Hindlimb muscle (tissue), 1 donor: ENCODE measurements around the gene ZSCAN20. TPM values are rescaled to one million over a fixed set of nuclear protein-coding genes. Genes with fewer than 3 reads are reported as not detected.
"Not testable (repeated sequence)": the region's sequence is repeated elsewhere in the genome, so short reads cannot be mapped to it uniquely, and the experiment has no call there.

ENCODE experiments used
- DNase-seq: peaks from one replicate; pipeline ENCODE4 v3.0.0-alpha.2; 2013
- polyA plus RNA-seq: library from polyadenylated mRNA; unstranded; fragments of 120-200 nt; gene quantifications from one replicate; pipeline ENCODE4 v1.2.1, GENCODE V29; 2013; ENCODE audit not compliant: insufficient read length

ZSCAN20 gene
- polyA plus RNA-seq, 1 donor = 2.8 TPM

DNA sequence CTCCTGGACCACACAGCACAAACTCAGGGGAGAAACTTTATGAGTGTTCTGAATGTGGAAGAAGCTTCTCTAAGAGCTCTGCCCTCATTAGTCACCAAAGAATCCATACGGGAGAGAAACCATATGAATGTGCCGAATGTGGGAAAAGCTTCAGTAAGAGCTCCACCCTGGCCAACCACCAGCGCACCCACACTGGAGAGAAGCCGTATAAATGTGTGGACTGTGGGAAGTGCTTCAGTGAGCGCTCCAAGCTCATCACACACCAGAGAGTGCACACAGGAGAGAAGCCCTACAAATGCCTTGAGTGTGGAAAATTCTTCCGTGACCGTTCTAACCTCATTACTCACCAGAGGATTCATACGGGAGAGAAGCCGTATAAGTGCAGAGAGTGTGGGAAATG, 22.5 kb downstream of the ZSCAN20 start:
- no peak for DNase-seq

DNA sequence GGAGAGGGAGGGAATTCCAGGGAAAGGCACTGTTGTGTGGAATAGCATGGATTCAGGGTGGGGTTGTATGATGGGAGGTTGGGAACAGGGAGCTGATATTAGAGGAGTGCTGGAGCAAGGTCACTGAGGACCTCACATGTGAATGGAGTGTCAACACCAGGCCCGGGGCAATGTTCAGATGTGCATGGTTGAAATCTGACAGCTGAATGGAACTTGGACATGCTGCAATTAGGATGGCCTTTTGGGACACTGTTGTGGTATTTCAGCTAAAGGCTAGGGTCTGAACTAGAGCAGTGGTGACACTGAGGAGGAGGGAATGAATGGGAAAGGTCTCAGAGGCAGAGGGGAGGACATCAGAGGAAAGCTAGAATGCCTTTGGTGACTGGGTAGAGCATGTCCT, 25.0 kb downstream of the ZSCAN20 start:
- no peak for DNase-seq

DNA sequence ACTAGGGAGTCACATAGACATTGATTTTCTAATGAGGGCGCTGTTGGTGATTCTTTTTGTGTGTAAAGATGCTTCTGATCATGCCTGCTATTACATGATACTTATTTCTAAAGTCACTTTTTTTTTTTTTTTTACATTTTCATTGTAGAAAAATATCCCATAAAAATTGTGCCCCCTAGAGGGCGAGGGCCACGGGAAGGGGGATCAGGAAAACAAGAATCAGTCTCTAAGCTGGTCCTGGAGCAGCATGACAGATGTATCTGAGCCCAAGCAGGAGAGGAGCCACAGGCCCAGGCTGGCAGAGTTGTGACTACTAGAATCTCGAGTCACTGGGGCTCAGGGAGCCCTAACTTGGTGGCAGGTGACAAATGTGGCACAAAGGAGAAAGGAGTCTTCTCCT, 28.1 kb downstream of the ZSCAN20 start:
- no peak for DNase-seq

DNA sequence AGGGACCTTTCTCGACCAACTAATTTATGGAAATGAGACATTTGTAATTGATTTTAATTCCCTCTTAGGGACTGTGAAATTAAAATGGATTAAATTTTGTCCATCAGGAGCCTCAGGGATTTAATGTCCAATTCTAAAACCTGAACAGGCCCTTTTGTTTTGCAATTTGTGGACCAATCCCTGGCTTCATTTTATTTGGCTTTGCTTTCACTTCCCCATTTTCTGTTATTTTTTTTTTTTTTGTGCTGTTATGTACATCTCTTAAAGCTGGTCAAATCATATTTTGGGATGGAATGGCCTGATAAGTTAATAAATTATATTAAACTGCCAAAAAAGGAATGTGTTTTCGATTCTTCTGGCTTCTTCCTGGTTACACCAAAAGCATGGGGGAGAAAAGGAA, 28.9 kb downstream of the ZSCAN20 start:
- DNase-seq = no peak

DNA sequence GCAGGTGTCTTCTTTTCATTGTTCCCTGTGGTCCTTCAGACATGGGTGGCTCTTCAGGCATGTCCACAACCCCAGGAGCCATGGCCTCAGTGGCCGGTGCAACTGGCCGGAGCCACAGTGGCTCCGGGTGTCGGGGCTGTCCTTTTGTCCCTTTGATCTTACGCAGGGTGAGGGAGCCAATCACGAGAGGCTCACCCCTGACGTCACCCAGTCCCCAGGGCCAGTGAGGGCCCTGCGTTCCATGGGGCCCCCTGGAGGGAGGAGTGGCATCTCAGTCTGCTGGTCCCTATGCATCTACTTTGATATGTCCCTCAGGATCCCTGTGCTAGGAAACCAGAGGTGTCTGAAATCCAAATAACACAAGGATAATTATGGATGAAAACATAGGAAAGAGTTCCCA, 29.3 kb downstream of the ZSCAN20 start:
- no peak for DNase-seq

DNA sequence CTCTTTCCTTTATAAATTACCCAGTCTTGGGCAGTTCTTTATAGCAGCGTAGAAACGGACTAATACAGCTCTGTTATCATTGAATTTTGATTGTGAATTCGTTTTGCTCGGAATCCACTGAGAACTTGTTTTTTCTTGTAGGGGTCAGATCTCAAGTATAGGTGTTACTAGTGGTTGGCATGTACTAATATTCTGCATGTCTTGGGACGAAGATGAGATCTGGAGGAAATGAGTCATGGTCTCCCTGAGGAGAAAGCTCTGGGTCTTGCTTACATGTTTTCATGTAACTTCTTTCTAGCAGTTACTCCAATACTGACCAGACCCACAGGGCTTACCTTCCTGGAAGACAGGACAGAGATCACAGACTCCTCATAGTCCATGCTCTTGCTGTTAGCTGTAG, 30.3 kb downstream of the ZSCAN20 start:
- DNase-seq = no peak

DNA sequence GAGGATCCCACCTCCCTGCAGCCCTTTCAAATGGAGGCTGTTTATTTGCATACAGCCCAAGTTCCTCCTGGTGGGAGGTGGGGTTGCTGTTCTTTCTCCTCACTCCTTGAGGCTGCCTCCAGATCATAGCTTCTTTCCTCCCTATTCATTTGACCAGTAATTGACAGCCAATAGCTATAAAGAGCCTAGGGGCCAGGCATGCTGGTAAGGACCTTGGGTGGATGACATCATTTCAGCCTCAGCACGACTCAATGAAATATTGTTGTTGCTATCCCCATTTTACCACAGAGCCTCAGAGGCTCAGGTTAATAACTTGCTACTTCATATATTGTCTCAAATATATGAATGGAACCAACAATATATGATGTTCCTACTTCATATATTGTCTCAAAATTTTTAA, 31.1 kb downstream of the ZSCAN20 start:
- DNase-seq = no peak

DNA sequence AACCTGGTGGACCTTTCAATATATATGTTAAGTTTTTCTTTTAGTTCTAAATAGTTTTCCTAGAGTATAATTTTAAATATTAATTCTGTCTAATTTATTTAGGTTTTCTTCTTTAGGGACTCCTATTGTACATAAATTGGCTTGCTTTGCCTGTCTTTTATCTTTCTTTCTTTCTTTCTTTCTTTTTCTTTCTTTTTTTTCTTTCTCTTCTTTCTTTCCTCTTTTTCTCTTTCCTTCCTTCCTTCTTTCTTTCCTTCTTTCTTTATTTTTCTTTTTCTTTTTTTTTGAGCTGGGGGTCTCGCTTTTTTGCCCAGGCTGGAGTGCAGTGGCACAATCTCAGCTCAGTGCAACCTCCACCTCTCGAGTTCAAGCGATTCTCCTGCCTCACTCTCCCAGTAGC, 35.2 kb downstream of the ZSCAN20 start:
- DNase-seq = no peak

DNA sequence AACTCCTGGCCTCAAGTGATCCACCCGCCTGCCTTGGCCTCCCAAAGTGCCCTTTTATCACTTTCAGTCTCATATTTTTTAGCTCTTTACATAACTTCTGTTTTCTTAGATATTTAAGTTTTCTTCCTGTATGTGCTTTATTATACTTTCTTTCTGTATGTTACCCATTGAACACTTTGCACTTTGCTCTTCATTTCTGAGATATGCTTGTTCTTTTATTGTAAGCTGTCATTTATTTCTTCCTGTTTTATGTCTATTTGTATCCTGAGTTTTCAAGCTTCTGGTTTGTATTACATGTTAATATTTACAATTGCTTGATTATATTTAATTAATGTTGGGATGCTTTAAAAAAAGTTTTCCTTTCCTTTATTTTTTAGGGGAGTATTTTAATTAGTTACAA, 35.7 kb downstream of the ZSCAN20 start:
- no peak for DNase-seq

DNA sequence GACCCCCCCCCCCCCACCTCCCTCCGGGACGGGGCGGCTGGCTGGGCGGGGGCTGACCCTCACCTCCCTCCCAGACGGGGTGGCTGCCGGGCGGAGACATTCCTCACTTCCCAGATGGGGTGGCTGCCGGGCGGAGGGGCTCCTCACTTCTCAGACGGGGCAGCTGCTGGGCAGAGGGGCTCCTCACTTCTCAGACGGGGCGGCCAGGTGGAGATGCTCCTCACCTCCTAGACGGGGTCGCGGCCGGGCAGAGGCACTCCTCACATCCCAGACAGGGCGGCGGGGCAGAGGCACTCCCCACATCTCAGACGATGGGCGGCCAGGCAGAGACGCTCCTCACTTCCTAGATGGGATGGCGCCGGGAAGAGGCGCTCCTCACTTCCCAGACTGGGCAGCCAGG, 36.8 kb downstream of the ZSCAN20 start:
- DNase-seq = not testable (repeated sequence)

DNA sequence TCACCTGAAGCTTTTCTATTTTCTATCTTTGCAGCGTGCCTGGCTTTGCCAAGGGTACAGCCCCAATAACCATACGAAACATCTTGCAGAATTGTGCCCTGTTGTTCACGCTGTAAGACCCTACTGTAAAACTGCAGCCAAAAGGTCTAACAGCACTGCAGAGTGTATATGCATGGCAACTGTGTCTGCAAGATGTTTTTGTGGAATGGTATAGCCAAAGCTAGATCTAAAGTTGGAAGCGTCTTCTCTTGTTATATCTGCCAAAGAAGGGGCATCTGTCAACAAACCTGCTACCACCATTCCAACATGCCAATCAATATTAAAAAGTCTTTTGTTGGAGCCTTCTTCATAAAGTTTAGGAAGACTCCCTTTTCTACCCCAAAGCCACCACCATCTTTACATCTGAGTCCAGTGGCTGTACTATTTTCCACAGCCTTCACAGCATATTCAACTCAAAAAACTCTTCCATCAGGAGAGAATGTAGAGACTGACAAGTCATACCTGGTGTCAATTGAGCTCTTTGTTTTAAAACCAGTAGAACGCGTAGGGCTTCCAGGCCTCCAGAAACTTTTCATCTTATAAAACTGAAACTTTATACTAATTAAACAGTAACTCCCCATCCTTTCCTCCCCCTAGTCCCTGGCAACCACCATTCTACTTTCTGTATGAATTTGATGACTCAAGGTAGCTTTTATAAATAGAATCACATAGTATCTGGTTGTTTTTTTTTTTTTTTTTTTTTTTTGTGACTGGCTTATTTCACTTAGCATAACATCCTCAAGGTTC, 40.0 kb downstream of the ZSCAN20 start:
- DNase-seq = no peak

DNA sequence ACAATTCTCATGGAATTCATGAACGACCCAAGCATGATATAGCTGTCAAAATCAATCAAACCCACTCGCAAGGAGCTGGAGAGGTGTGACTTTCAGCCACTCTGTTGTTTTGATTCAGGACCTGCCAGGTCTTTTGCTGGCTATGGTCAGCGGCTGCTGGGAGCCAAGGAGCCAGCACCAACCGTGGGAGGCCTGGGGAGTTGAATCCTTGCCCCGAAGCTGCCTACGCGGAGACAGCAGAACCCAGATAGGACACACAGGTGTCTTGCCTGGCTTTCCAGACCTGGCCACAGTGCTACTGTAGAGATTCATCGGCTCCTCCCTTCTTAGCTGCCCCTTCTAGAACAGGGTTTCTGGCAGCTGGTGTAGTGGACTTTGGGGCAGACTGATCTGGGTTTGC, 42.7 kb downstream of the ZSCAN20 start:
- DNase-seq = no peak

DNA sequence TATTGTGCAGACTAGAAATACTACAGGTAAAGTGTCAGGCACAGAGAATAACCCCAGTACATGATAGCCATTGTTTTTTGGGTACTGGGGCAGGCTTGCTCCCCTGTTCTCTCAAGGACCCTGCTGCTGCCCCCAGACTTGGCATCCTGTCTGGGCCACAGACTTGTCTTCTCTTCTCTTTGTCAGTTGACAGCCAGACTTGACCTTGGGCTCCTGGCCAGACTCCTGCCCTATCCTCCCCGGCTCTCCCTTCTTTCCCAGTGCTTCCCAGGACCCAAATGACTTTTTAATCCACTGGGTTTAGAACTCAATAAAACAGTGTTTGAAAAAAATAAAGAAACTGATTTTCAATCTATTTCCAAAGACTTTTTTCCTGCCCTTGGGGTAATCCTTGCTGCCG, 43.2 kb downstream of the ZSCAN20 start:
- no peak for DNase-seq

DNA sequence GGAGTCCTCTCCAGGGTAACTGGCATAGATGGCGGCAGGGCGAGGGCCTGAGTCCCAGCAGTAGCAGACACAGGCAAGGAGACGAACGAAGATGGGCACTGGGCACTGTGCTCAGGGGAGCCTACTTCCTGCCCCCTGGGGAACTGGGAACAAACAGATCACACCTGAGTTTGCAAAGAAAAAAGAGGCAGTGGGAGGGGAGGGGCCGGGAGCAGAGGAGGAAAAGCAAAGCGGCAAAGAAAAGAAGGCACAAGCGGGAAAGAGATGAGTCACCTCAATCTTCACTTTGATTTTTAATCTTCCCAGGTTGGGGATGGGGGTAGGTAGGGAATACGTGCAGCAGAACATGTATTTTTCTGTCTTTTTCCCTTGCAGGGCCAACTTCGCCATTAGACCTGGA, 44.0 kb downstream of the ZSCAN20 start:
- DNase-seq = no peak

DNA sequence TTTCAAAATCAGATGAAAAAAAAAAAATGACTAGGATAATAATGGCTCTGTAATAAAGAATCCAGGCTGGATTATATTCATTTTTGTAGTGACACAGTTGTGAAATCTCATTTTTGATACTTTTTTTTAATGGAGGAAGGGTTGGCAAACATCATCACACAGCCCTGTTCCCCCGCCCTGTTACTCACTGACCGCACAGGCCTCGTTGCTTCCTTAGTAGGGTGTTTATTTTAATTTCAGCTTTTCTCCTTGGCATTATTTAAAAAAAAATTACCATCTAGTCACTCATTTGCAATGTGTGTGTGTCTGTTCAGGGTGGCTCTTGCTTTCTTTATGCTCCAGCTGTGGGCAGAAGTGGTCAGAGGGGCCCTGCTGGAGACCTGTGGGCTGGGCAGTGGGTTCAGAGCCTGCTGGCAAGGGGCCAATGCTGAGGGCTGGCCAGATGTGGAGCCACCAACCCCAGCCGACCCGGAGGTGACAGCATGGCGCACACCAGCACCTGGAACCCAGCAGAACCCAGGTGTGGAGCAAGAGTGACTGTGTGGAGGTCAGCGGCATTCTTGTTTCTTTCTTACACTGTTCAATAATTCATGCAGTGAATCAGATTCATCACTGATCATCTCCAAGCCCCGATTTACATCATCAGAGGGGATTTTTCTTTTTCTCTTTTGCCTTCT, 44.6 kb downstream of the ZSCAN20 start:
- no peak for DNase-seq

DNA sequence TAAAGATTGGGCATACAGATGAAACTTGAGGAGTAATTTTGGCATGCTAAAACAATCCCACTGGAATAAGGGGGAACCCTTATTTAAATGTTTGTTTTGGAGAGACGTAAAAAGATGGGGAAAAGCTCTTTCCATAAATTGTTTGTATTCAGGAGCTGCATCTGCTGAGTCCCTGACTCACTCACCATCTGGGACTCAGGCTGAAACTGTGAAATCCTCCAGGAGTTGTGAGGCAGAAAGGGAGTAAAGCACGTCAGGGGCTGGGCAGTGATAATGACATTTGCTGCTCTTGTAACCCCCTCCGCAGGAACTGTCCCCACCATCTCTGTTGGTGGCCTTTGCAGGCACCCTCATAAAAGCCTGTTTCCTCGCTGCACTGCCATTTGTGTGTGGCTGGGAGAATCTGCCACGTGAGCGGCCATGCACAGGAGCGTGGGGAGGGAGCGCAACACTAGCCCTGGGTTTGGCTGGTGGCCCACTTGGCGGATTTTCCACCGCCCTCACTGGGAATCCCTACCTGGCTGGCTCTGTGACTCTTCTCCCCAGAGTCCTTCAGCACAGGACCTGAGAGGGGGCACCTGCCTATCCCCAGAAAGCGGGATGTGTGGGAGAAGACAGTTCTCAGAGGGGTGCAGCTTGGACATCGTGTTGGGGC, 45.3 kb downstream of the ZSCAN20 start:
- DNase-seq = no peak

DNA sequence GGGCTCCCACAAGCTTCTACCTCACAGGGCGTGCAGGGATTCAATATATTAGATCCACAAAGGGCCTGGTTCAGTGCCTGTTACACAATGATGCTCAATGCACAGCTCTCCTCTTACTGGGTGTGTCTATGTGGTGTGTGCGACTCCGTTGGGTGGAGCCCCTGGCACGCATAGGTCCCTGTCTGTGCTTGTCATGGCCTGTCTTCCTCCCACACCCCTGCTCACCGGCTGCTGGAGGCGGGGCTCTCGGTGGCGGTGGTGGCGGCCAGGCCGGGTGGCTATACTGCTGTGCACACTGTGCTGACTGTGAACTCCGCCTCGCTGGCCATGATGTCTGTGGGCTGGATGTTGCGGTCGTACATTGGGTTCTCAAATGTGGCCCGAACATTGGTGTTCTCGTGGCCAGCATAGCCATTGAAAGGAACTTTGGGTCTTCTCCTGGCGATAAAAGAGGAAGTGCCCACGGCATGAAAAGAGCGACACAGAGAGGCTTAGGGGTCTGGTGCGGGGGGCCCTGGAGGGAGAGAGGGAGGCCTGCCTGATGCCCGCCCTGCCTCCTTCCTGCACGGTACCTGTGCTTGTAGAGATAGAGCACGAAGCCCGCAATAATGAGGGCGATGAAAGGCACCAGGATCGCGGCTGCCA, 46.9 kb downstream of the ZSCAN20 start:
- no peak for DNase-seq

DNA sequence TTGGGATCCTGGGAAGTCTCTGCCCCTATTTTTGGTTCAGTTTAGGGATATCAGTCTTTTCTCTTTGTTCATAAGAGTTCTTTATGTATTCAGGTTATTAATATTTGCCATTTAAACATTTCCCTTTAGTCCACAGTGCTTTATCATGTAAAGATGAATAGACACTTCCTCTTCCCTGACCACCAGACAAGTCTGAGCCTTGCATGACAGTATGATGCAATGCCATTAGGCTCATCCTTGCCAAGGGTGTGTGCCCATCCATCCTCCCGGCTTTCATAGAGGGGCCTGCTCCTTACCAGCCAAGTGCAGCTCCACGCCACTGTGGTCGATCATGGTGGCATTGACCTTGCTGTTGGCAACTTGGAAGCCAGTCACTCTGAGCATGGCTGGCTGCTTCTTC, 52.1 kb downstream of the ZSCAN20 start:
- no peak for DNase-seq

DNA sequence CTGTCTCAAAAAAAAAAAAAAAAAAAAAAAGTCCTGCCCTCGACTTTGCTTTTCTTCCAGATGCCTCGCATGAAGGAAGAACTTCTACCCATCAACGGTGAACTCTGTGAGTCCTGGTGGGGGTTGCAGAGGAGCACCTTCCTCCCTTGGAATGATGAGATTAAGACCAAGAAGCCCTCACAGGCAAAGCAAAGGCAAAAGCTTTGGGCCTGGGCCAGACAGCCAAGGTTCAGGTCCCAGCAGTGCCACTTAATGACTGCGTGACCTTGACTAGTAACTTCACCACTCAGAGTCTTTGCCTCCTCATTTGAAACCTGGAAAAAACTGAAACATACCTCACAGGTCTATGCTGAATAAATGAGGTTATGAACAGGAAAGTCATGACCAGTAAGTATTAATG, 55.5 kb downstream of the ZSCAN20 start:
- DNase-seq = no peak

DNA sequence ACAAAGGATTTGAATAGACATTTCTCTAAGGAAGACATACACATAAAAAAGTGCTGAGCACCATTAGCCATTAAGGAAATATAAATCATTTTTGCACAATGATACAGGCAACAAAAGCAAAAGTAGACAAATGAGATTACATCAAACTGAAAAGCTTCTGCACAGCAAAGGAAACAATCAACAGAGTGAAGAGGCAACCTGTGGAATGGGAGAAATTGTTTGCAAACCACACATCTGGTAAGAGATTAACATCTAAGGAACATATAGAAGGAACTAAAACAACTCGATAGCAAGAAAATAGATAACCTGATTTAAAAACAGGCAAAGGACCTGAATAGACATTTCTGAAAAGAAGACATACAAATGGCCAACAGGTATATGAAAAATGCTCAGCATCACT, 57.5 kb downstream of the ZSCAN20 start:
- DNase-seq = no peak

DNA sequence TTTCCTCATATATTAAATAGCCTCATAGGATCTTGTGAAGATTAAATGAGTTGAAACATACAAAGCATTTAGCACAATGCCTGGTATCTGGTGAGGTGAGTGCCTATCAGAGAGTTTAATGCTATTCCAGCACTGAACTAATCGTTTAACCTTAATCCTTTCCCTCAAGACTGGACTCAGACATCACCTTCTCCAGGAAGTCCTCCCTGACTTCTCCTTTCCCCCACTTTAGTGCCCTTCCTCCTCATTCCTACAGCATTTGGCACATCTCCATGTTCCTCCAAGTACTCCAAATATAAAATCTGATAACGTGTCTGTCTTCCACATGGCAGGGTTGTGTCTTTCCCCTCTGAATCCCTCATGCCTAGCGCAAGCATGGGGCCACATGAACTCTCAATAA, 59.8 kb downstream of the ZSCAN20 start:
- no peak for DNase-seq

DNA sequence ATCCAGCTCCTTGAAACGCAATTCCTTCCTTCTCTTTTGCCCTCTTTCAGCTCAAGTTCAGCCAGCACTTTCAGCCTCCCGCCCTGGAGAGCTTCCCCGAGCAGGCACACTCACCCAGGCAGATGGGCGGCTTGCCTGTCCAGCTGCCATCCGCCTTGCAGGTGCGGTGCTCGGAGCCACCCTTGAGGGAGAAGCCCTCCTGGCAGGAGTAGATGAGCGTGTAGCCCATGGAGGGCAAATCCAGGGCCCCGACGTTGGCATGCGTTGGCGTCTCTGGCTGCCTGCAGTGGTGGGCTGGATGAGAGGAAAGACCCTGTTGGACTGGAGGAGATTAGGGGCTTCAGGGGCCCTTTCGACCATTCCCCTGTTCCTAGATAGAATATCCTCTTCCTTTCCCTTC, 60.5 kb downstream of the ZSCAN20 start:
- DNase-seq = no peak

DNA sequence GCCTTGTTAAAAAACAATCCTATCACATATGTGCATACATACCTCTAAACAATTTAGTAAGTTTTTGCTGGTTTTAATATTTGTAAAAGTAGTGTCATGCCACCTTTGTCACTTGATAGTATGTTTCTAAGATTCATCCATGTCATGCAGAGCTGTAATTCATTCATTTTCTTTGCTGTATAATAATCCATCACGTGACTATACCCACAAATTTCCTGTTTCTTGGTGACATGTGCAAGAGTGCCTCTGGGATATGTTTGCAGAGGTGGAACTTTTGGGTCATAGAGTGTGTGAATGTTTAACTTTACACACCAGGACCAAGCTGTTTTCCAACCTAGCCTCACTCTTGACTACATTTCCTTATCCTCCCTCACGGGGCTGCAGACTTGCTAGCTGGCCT, 62.9 kb downstream of the ZSCAN20 start:
- no peak for DNase-seq

DNA sequence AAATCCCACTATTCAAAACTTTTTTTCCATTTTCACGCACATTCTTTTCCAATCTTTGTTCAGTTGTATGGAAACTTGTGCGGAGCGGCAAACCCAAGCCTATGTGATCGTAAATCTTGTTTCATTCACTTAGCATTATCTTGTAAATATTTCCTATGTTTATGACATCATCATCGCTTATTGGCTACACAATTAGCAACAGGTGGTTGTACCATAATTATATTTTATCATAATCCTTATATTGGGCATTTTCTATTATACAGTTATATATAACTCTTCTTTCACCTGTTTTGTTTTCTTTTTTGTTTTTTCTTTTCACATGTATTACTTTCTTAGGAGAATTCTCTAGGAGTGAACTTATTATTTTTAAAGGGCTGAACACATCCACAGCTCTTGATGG, 65.4 kb downstream of the ZSCAN20 start:
- DNase-seq = no peak
